ENCODE data around the gene APOBEC3A. TPM values are rescaled to one million over a fixed set of nuclear protein-coding genes. Genes with fewer than 3 reads are reported as not detected.
"Not testable (repeated sequence)": the region's sequence is repeated elsewhere in the genome, so short reads cannot be mapped to it uniquely, and the experiment has no call there.

APOBEC3A gene
- total and polyA plus RNA-seq, 7 donors, result 0.36 to 67.3 (median 4.8) TPM; not detected in 3

DNA sequence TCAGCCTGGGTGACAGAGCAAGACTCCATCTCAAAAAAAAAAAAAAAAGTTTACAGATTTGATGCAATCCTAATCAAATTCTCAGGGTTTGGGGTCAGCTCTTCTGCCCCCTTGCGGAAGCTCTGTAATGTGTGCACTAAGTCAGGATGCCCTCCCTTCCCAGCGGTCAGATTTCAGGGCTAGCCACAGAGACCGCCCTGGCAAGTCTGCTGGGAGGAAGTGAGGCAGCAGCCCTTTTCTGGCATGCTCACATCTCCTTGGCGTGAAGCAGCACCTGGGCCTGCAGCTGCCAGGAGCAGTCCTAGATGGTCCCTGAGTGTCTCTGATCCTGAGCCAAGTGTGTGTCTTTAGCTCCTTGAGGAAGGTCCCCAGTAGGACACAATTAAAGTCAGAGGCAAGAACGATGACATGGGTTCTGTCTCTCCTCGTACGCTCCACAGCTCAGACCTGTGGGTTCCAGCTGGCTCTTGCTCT is 45.8 kb downstream of the APOBEC3A start:
- Histone ChIP-seq H3K4me1 (peaks cover 0 to 8% (median 2%) of the 10 kb centered on the region in 4 donors), H3K9me3 (no peaks in the 10 kb centered on the region), H3K27me3 (no peaks in the 10 kb centered on the region), H3K36me3 (no peaks in the 10 kb centered on the region), H3K4me3 (no peak overlapping the region), H3K27ac (no peak overlapping the region)
- peak; percentile 86 for DNase-seq
- intact Hi-C loops (cut with DNase I), result loop anchor here (1.0 to 2.0 kb wide), 2 partner anchors 134 to 234 kb away; no protein-coding TSS in a partner anchor
- 11 to 20% methylated on average over 7 of the region's 7 CpGs for WGBS, 2 donors
- TF ChIP-seq POLR2AphosphoS5 (IDR thresholded peaks at IDR 0.05), result peak in 1 of 4 donors; percentile 27
- TF ChIP-seq POLR2A (IDR thresholded peaks at IDR 0.05), result no peak
- TF ChIP-seq, protein P1, sequence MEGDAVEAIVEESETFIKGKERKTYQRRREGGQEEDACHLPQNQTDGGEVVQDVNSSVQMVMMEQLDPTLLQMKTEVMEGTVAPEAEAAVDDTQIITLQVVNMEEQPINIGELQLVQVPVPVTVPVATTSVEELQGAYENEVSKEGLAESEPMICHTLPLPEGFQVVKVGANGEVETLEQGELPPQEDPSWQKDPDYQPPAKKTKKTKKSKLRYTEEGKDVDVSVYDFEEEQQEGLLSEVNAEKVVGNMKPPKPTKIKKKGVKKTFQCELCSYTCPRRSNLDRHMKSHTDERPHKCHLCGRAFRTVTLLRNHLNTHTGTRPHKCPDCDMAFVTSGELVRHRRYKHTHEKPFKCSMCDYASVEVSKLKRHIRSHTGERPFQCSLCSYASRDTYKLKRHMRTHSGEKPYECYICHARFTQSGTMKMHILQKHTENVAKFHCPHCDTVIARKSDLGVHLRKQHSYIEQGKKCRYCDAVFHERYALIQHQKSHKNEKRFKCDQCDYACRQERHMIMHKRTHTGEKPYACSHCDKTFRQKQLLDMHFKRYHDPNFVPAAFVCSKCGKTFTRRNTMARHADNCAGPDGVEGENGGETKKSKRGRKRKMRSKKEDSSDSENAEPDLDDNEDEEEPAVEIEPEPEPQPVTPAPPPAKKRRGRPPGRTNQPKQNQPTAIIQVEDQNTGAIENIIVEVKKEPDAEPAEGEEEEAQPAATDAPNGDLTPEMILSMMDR (IDR thresholded peaks at IDR 0.05), result peak; percentile 53 to 80 (median 70)
- TF ChIP-seq EP300 (IDR thresholded peaks at IDR 0.05), result no peak

DNA sequence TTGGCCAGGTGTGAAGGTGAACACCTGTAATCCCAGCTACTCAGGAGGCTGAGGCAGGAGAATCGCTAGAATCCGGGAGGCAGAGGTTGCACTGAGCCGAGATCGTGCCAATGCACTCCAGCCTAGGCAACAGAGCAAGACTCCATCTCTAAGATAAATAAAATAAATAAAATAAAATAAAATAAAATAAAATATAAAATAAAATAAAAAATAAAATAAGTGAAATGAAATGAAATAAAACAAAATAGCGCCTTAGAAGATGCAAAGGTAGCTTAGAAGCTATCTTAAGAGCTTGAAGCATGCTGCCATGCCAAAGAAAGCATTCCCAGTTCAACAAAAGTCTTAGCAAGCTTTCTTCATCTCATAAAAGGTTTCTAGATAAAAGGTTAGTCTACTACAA is 49.8 kb downstream of the APOBEC3A start:
- no peak for DNase-seq
- Histone ChIP-seq H3K9me3 (no peaks in the 10 kb centered on the region), H3K4me3 (no peak overlapping the region), H3K27ac (no peak overlapping the region), H3K27me3 (no peaks in the 10 kb centered on the region), H3K36me3 (no peaks in the 10 kb centered on the region), H3K4me1 (peaks cover 0 to 8% (median 2%) of the 10 kb centered on the region in 4 donors)
- WGBS, 2 donors, result 96 to 97% methylated on average over 5 of the region's 5 CpGs
- TF ChIP-seq EP300 (IDR thresholded peaks at IDR 0.05) (no peak), POLR2AphosphoS5 (IDR thresholded peaks at IDR 0.05) (no peak), POLR2A (IDR thresholded peaks at IDR 0.05) (no peak)
- TF ChIP-seq, protein P1 (IDR thresholded peaks at IDR 0.05), result no peak
- intact Hi-C loops (cut with DNase I), result loop anchor here (5.0 kb wide), 1 partner anchor 115 kb away; no protein-coding TSS in a partner anchor

DNA sequence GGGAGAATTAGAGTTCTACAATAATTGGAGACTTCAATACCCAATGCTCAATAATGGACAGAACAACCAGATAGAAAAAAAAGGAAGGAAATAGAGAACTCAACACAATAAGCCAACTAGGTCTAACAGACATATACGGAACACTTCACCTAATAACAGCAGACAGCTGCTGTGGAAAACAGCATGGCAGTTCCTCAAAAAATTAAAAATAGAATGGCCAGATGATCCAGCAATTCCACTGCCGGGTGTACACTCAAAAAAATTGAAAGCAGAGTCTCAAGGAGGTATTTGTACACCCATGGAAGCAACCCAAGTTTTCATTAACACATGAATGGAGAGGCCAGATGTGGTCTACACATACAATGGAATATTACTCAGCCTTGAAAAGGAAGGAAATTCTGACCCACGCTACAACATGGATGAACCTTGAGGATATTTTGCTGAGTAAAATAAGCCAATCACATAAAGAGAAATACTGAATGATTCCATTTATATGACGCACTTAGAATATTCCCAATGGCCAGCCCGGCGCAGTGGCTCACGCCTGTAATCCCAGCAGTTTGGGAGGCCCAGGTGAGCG is 51.0 kb downstream of the APOBEC3A start:
- intact Hi-C loops (cut with DNase I), result loop anchor here (5.0 kb wide), 1 partner anchor 114 kb away; no protein-coding TSS in a partner anchor
- 85 to 89% methylated on average over 8 of the region's 8 CpGs for WGBS, 2 donors
- H3K4me1 ChIP-seq, H3K4me3 ChIP-seq, H3K27me3 ChIP-seq, H3K27ac ChIP-seq, H3K36me3 ChIP-seq, DNase-seq, H3K9me3 ChIP-seq: not testable (repeated sequence)

DNA sequence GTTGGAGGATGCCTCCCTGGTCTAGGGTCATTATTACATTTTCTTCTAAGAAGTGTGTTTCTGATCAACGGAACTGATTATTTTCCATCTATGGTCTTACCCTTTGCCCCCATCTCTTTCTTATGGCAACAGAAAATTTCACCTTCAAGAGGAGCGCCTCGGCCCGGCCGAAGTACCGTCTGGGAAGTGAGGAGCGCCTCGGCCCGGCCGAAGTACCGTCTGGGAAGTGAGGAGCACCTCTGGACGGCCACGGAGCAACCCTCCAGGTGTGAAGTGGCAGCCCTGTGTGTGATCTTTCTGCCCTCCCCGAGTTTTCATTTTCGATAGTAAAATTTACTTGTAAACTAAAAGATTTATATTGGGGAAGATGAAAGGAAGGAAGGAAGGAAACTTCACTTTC is 53.5 kb downstream of the APOBEC3A start:
- no peak overlapping the region for H3K27ac ChIP-seq
- H3K4me1 ChIP-seq, result peaks cover 0 to 26% (median 19%) of the 10 kb centered on the region in 4 donors
- DNase-seq, result no peak
- TF ChIP-seq EP300 (IDR thresholded peaks at IDR 0.05) (no peak), POLR2A (IDR thresholded peaks at IDR 0.05) (no peak), POLR2AphosphoS5 (IDR thresholded peaks at IDR 0.05) (no peak)
- TF ChIP-seq, protein P1 (IDR thresholded peaks at IDR 0.05), result no peak
- no peaks in the 10 kb centered on the region for H3K27me3 ChIP-seq
- no peaks in the 10 kb centered on the region for H3K36me3 ChIP-seq
- WGBS, 2 donors, result 81 to 86% methylated on average over 15 of the region's 15 CpGs
- no peaks in the 10 kb centered on the region for H3K9me3 ChIP-seq
- intact Hi-C loops (cut with DNase I), result loop anchor here (5.0 kb wide), 1 partner anchor 306 kb away; the partner anchor contains the start of gene RPL3
- no peak overlapping the region for H3K4me3 ChIP-seq

Other genes with a start within 250 kb of the APOBEC3A start
- 100 to 1,000 TPM; 255 to 319 (median 281) TPM for gene SUN2, start 201.6 kb upstream of the APOBEC3A start, total RNA-seq
- gene SUN2, start 201.6 kb upstream of the APOBEC3A start, polyA plus RNA-seq, result 100 to 1,000 TPM in 1 of 3 donors, 10 to 100 TPM in 1, 1 to 10 TPM in 1; 9.2 to 132 (median 19.2) TPM
- gene DNAL4, start 163.5 kb upstream of the APOBEC3A start, total RNA-seq, result 10 to 100 TPM in 3 of 4 donors, 1 to 10 TPM in 1; 7.9 to 15.0 (median 11.5) TPM
- 10 to 100 TPM; 18.7 to 25.8 (median 23.8) TPM for gene DNAL4, start 163.5 kb upstream of the APOBEC3A start, polyA plus RNA-seq
- 10 to 100 TPM in 1 of 4 donors, 1 to 10 TPM in 3; 3.9 to 14.4 (median 5.3) TPM for gene NPTXR, start 113.6 kb upstream of the APOBEC3A start, total RNA-seq
- gene NPTXR, start 113.6 kb upstream of the APOBEC3A start, polyA plus RNA-seq, result 1 to 10 TPM in 1 of 3 donors, under 1 TPM in 1, not detected in 1; under 0.01 to 2.9 TPM
- gene CBX6, start 85.4 kb upstream of the APOBEC3A start, total RNA-seq, result 10 to 100 TPM; 47.2 to 90.6 (median 59.3) TPM
- gene CBX6, start 85.4 kb upstream of the APOBEC3A start, polyA plus RNA-seq, result 10 to 100 TPM in 1 of 3 donors, 1 to 10 TPM in 2; 4.2 to 23.8 (median 5.1) TPM
- gene APOBEC3B, start 24.7 kb downstream of the APOBEC3A start, total RNA-seq, result 1 to 10 TPM in 1 of 4 donors, under 1 TPM in 1, not detected in 2; 0.71 to 3.1 TPM
- 10 to 100 TPM; 13.5 to 81.6 (median 17.4) TPM for gene APOBEC3B, start 24.7 kb downstream of the APOBEC3A start, polyA plus RNA-seq
- 10 to 100 TPM; 11.0 to 20.5 (median 15.3) TPM for gene APOBEC3C, start 56.6 kb downstream of the APOBEC3A start, total RNA-seq
- 10 to 100 TPM in 2 of 3 donors, 1 to 10 TPM in 1; 5.3 to 33.6 (median 12.0) TPM for gene APOBEC3C, start 56.6 kb downstream of the APOBEC3A start, polyA plus RNA-seq
- gene APOBEC3D, start 63.5 kb downstream of the APOBEC3A start, total RNA-seq, result 1 to 10 TPM in 2 of 4 donors, under 1 TPM in 2; 0.66 to 2.1 (median 1.1) TPM
- 10 to 100 TPM in 1 of 3 donors, 1 to 10 TPM in 1, not detected in 1; 2.1 to 10.3 TPM for gene APOBEC3D, start 63.5 kb downstream of the APOBEC3A start, polyA plus RNA-seq
- gene APOBEC3F, start 83.3 kb downstream of the APOBEC3A start, total RNA-seq, result 10 to 100 TPM in 1 of 4 donors, 1 to 10 TPM in 3; 3.0 to 10.2 (median 4.9) TPM
- 1 to 10 TPM; 1.2 to 8.1 (median 4.6) TPM for gene APOBEC3F, start 83.3 kb downstream of the APOBEC3A start, polyA plus RNA-seq
- gene APOBEC3G, start 119.7 kb downstream of the APOBEC3A start, total RNA-seq, result 10 to 100 TPM; 11.0 to 17.9 (median 11.8) TPM
- 10 to 100 TPM in 1 of 3 donors, 1 to 10 TPM in 2; 3.0 to 21.4 (median 4.6) TPM for gene APOBEC3G, start 119.7 kb downstream of the APOBEC3A start, polyA plus RNA-seq
- not detected for gene APOBEC3H, start 139.6 kb downstream of the APOBEC3A start, total RNA-seq
- gene APOBEC3H, start 139.6 kb downstream of the APOBEC3A start, polyA plus RNA-seq, result 1 to 10 TPM in 1 of 3 donors, not detected in 2; 1.5 TPM
- gene CBX7, start 195.1 kb downstream of the APOBEC3A start, total RNA-seq, result 100 to 1,000 TPM; 108 to 166 (median 125) TPM
- 10 to 100 TPM; 10.9 to 39.0 (median 36.2) TPM for gene CBX7, start 195.1 kb downstream of the APOBEC3A start, polyA plus RNA-seq

Measured in sigmoid colon (tissue), 7 donors.